OCI-LY7 (cell line): ENCODE measurements around the gene TPO.

Experiments used
- EZH2phosphoT487 ChIP-seq: fragments of 200-600 bp; sonication (generic); IDR thresholded peaks from 2 replicates; pipeline ENCODE4 v1.6.1; 2018; ENCODE audit warnings: low read depth, borderline replicate concordance, mild to moderate bottlenecking, mixed run types, antibody characterized with exemption, low read length, moderate library complexity, mixed read lengths
- TF ChIP-seq, protein P1 (sequence below): fragments of 200-600 bp; sonication (generic); conservative IDR thresholded peaks from 2 replicates; pipeline ENCODE4 v1.5.1; 2014; ENCODE audit warnings: mild to moderate bottlenecking, antibody characterized with exemption, low read length, moderate library complexity, mixed read lengths

DNA sequence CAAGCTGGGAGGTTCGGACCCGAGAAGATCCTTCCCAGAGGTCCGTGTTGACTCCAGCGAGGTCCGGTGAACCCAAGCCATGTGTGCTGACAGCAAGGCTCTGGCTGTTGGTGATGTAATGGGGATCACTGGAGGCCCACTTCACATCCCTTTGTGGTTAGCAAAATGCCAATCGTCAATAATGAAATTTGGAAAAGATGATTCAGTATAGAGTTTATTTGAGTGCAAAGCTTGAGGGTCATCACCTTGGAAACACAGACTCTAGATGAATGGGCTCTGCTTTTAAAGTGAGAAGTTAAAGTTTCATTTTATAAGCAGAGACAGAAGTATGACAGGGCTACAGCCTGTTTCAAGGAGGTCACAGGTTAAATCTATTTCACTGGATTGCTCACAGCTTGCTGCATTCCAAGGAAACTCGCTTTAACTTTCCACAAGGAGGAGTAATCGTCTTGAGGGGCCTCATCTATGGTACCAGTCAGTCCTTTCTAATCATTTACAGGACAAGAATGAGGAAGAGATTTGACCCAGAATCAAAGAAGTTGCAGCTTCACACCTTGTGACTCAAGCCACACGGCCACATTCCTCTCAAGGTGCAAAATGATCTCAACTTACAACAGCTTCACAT, 140.5 kb downstream of the TPO start:
- TF ChIP-seq, protein P1, sequence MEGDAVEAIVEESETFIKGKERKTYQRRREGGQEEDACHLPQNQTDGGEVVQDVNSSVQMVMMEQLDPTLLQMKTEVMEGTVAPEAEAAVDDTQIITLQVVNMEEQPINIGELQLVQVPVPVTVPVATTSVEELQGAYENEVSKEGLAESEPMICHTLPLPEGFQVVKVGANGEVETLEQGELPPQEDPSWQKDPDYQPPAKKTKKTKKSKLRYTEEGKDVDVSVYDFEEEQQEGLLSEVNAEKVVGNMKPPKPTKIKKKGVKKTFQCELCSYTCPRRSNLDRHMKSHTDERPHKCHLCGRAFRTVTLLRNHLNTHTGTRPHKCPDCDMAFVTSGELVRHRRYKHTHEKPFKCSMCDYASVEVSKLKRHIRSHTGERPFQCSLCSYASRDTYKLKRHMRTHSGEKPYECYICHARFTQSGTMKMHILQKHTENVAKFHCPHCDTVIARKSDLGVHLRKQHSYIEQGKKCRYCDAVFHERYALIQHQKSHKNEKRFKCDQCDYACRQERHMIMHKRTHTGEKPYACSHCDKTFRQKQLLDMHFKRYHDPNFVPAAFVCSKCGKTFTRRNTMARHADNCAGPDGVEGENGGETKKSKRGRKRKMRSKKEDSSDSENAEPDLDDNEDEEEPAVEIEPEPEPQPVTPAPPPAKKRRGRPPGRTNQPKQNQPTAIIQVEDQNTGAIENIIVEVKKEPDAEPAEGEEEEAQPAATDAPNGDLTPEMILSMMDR, result no peak
- no peak for TF ChIP-seq EZH2phosphoT487
